NB4 (cell line): Measurements from ENCODE around the gene IRS1.

Experiments
- DNase-seq: peaks from one replicate; pipeline ENCODE4 v3.0.0; 2010; ENCODE audit warnings: low read depth
- H3K4me3 ChIP-seq: one replicate; pipeline ENCODE4 v1.5.1; 2011; ENCODE audit warnings: mild to moderate bottlenecking, low read depth, low read length, moderate library complexity
- MYC ChIP-seq: IDR thresholded peaks from 2 replicates; pipeline ENCODE4 v1.6.1; 2011; ENCODE audit warnings: low read depth, low read length
- POLR2A ChIP-seq: IDR thresholded peaks from 2 replicates; pipeline ENCODE4 v1.6.1; 2011; ENCODE audit warnings: mild to moderate bottlenecking; ENCODE audit not compliant: insufficient read length; ENCODE audit errors: extremely low read depth
- TF ChIP-seq, protein P1 (sequence below): IDR thresholded peaks from one replicate; pipeline ENCODE4 v1.5.1; 2012; ENCODE audit warnings: low read depth, low read length
- TF ChIP-seq, protein P2 (sequence below): IDR thresholded peaks from 2 replicates; pipeline ENCODE4 v1.6.1; 2011; ENCODE audit warnings: low read depth, low read length

Gene IRS1

DNA sequence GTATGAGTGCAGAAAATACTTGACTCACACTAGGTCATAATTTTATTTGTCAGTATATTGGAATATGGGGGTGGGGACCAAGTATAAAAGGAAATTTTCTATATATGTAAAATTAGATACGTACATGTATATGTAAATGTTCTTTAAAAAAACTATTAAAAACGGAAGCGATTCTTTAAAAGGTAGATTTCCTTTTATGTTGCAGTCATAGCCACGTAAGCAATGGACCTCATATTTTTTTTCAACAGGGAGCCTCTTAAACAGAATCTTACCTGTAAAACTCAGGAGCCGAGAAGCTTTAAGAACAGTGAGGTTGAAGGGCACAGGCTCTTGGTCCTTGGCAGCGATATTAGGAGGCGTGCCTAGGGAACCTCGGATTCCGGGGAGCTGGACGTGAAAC lies 39.5 kb upstream of the IRS1 start:
- no peak for TF ChIP-seq POLR2A
- TF ChIP-seq, protein P1, sequence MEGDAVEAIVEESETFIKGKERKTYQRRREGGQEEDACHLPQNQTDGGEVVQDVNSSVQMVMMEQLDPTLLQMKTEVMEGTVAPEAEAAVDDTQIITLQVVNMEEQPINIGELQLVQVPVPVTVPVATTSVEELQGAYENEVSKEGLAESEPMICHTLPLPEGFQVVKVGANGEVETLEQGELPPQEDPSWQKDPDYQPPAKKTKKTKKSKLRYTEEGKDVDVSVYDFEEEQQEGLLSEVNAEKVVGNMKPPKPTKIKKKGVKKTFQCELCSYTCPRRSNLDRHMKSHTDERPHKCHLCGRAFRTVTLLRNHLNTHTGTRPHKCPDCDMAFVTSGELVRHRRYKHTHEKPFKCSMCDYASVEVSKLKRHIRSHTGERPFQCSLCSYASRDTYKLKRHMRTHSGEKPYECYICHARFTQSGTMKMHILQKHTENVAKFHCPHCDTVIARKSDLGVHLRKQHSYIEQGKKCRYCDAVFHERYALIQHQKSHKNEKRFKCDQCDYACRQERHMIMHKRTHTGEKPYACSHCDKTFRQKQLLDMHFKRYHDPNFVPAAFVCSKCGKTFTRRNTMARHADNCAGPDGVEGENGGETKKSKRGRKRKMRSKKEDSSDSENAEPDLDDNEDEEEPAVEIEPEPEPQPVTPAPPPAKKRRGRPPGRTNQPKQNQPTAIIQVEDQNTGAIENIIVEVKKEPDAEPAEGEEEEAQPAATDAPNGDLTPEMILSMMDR, result no peak
- TF ChIP-seq, protein P2, sequence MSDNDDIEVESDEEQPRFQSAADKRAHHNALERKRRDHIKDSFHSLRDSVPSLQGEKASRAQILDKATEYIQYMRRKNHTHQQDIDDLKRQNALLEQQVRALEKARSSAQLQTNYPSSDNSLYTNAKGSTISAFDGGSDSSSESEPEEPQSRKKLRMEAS, result no peak
- peak overlapping the region; percentile 91 for H3K4me3 ChIP-seq
- DNase-seq, result no peak

DNA sequence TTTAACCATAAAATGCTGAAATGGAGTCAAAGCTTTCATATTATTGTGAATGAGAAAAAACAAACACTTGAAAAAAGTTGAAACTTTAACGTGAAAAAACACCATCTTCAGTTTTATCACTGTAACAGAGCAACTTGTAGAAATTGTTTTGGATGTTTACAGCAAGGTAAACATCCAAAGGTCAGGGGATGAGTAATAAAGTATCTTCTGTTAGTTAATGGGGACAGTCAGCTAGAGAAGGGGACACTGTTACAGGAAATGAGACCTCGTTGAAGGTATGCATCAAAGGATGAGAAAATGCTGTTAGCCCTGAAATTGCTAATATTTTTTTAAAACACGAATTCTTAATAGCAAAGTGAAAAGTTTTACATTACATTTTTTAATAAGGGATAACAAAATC lies 39.1 kb upstream of the IRS1 start:
- TF ChIP-seq MYC, result no peak
- TF ChIP-seq, protein P1, result no peak
- TF ChIP-seq, protein P2, result no peak
- no peak for TF ChIP-seq POLR2A
- no peak for DNase-seq
- peak overlapping the region; percentile 91 for H3K4me3 ChIP-seq

DNA sequence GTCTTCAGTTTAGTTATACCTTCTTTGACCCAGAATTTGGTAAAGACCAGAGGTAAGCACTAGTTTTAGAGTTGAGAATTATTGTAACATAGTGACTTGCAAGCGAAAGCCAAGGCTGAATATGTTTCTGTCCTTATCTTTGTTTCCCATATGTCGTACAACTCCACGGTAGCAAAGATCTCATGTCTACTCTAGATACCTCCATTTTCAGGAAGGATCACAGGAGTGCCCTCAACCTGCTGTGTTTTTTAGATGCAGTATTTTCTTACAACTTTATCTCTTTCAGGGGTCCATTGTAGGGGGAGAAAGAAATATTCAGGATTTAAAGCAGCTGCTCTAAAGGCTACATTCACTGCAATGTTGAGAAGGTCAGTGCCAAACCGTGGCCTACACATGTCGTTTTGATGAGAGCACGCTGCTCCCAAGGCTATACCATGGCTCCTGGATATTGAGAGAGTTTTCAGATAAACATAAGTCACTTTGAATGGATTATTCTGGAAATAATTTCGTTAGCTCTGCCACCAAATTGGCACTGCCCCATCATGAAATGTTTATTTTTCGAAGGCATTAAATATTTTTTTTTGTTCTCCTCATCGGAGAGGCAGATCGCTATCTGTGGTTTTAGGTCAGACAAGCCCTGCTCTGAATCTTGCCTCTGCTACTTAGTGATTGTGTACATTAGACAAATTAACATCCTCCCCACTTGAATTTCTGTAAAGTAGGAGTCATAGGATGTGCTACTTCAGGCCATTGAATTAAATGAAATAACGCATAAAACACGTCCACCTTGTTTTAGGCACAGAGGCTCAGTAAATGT lies 38.4 kb upstream of the IRS1 start:
- TF ChIP-seq, protein P1, result no peak
- no peak for TF ChIP-seq POLR2A
- TF ChIP-seq, protein P2, result no peak
- TF ChIP-seq MYC, result no peak
- peak overlapping the region; percentile 91 for H3K4me3 ChIP-seq
- DNase-seq, result peak; percentile 41

DNA sequence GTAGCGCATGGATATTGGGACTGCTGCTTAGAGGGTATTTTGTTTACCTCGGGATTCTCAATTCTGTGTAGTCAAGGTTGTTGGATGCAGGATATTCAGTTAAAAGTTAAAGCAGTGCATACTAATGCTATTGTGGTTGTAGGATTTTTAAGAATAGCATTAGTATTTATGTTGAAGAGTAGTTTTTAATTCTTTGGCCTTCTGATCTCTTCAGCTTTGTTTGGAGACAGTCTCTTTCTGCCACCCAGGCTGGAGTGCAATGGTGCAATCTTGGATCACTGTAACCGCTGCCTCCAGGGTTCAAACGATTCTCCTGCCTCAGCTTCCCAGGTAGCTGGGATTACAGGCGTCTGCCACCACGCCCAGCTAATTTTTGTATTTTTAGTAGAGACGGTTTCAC lies 37.7 kb upstream of the IRS1 start:
- peak overlapping the region; percentile 91 for H3K4me3 ChIP-seq
- TF ChIP-seq, protein P1, result no peak
- TF ChIP-seq, protein P2, result no peak
- no peak for TF ChIP-seq POLR2A
- no peak for TF ChIP-seq MYC
- DNase-seq, result no peak

DNA sequence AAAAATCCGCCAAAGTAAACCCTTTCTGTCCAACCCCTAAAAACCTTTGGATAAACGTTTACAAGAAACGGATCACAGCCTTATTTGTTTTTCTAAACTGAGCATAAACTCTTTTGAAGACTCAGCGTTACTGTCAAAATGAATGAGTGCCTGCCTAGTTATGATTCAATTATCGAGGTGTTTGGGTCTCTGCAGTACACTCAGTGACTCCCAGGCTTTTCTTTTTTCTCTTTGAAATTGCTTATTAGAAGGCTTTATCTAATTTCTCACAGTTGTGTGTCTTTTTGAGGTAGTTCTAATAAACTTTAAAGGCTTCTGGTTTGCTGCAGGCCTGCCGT lies 36.9 kb upstream of the IRS1 start:
- peak overlapping the region; percentile 91 for H3K4me3 ChIP-seq
- TF ChIP-seq MYC (no peak), POLR2A (no peak)
- TF ChIP-seq, protein P1, result no peak
- TF ChIP-seq, protein P2, result no peak
- DNase-seq, result no peak
